GM12878 (cell line): ENCODE measurements around the gene AKR1B1. TPM values are rescaled to one million over a fixed set of nuclear protein-coding genes. Genes with fewer than 3 reads are reported as not detected.
A peak's percentile ranks its signal among the peaks of the same experiment; 100 is the strongest.

Experiments used
- ATAC-seq: fragments of 200-7000 bp; cut with Tn5 transposase; 3 replicates; pipeline ENCODE4 v1.9.1; 2020; ENCODE audit warnings: mild to moderate bottlenecking, moderate library complexity
- BruUV-seq: library from RNA; stranded (reverse); fragments of 400-500 nt; replicated peaks from 2 replicates; lab custom pipeline; 2021; lab: Mats Ljungman, UMichigan
- CTCF ChIA-PET: fragments of 300-600 bp; sonication (Branson Sonifier 250); formaldehyde crosslinking; extraction: SDS; loops from one replicate; lab custom pipeline; 2021; ENCODE audit warnings: inconsistent platforms; lab: Yijun Ruan, JAX
- POLR2A ChIA-PET: fragments of 350-600 bp; formaldehyde crosslinking; extraction: SDS; loops from one replicate; lab custom pipeline; 2021; ENCODE audit warnings: inconsistent platforms; lab: Charles Lee
- RAD21 ChIA-PET: fragments of 300-600 bp; sonication (Branson Sonifier 250); formaldehyde crosslinking; loops from one replicate; lab custom pipeline; 2023; ENCODE audit warnings: antibody characterized with exemption; ENCODE audit not compliant: unreplicated experiment; lab: Charles Lee
- SMC1A ChIA-PET: fragments of 300-600 bp; sonication (Branson Sonifier 250); formaldehyde crosslinking; loops from one replicate; lab custom pipeline; 2023; ENCODE audit not compliant: unreplicated experiment, uncharacterized antibody; lab: Charles Lee
- DNase-seq: peaks from one replicate; pipeline ENCODE4 v3.0.0-alpha.2; 2011; ENCODE audit warnings: low read depth, low spot score
- FAIRE-seq: peaks from 3 replicates; lab custom pipeline; 2011; peaks lifted over from hg19 to GRCh38; lab: Jason Lieb, UNC
- H2AFZ ChIP-seq: 2 replicates; pipeline ENCODE4 v1.6.0; 2011; ENCODE audit warnings: low read depth, low read length, control low read depth; ENCODE audit not compliant: control insufficient read depth
- H3K27ac ChIP-seq: 2 replicates; pipeline ENCODE4 v1.5.1; 2011; ENCODE audit warnings: control low read depth; ENCODE audit not compliant: control insufficient read depth, insufficient read depth
- H3K27me3 ChIP-seq, 2 experiments: replicated peaks in 1 of 2; 2 replicates each; pipeline versions ENCODE4 v1.6.0 to v1.6.1; 2011; ENCODE audit warnings: low read length in 1 of 2; ENCODE audit not compliant: control insufficient read depth in 2 of 2, insufficient read depth in 2 of 2
- H3K36me3 ChIP-seq, 2 experiments: 2 replicates each; pipeline ENCODE4 v1.5.1; 2011; ENCODE audit warnings: low read length in 1 of 2; ENCODE audit not compliant: control insufficient read depth in 2 of 2, insufficient read depth in 2 of 2
- H3K4me1 ChIP-seq: 2 replicates; pipeline ENCODE4 v1.6.1; 2011; ENCODE audit warnings: mild to moderate bottlenecking, low read length, moderate library complexity, mixed read lengths; ENCODE audit not compliant: control insufficient read depth, insufficient read depth
- H3K4me2 ChIP-seq: 2 replicates; pipeline ENCODE4 v1.6.0; 2011; ENCODE audit warnings: control low read depth; ENCODE audit not compliant: control insufficient read depth, insufficient read depth
- H3K4me3 ChIP-seq: fragments of 200-600 bp; sonication (generic); 2 replicates; pipeline ENCODE4 v1.5.1; 2016
- H3K79me2 ChIP-seq: 2 replicates; pipeline ENCODE4 v1.6.0; 2011; ENCODE audit warnings: low read length; ENCODE audit not compliant: control insufficient read depth, insufficient read depth
- H3K9ac ChIP-seq: 2 replicates; pipeline ENCODE4 v1.8.0; 2011; ENCODE audit warnings: low read length, control low read depth, mixed read lengths; ENCODE audit not compliant: control insufficient read depth, insufficient read depth
- H3K9me3 ChIP-seq: replicated peaks from 3 replicates; pipeline ENCODE4 v1.5.1; 2011; ENCODE audit warnings: mild to moderate bottlenecking, low read length; ENCODE audit not compliant: control insufficient read depth, insufficient read depth
- H4K20me1 ChIP-seq: 2 replicates; pipeline ENCODE4 v1.6.0; 2011; ENCODE audit not compliant: control insufficient read depth, insufficient read depth
- CHD4 ChIP-seq: fragments of 200-600 bp; sonication (generic); IDR thresholded peaks from 2 replicates; pipeline ENCODE4 v1.6.1; 2016; ENCODE audit warnings: mild to moderate bottlenecking
- CREM ChIP-seq: IDR thresholded peaks from 2 replicates; pipeline ENCODE4 v1.6.1; 2014; ENCODE audit warnings: antibody characterized with exemption, low read depth
- CTCF ChIP-seq, 3 experiments: IDR thresholded peaks in 2 of 3; conservative IDR thresholded peaks in 1 of 3; 2 replicates each; pipeline ENCODE4 v1.5.1; 2011; ENCODE audit warnings: low read depth in 3 of 3, low read length in 3 of 3, mild to moderate bottlenecking in 3 of 3, control low read depth in 2 of 3, moderate library complexity in 2 of 3, inconsistent platforms in 1 of 3, mixed read lengths in 1 of 3; ENCODE audit not compliant: control insufficient read depth in 2 of 3, insufficient read depth in 1 of 3; ENCODE audit errors: extremely low read depth in 1 of 3
- KAT2A ChIP-seq: conservative IDR thresholded peaks from 2 replicates; pipeline ENCODE4 v1.6.1; 2011; ENCODE audit warnings: low read depth, low read length; ENCODE audit not compliant: control insufficient read depth
- RAD21 ChIP-seq: IDR thresholded peaks from 2 replicates; pipeline ENCODE4 v1.6.1; 2011; ENCODE audit warnings: mild to moderate bottlenecking, low read depth, low read length, moderate library complexity; ENCODE audit not compliant: insufficient read depth
- RFX5 ChIP-seq: IDR thresholded peaks from 2 replicates; pipeline ENCODE4 v1.6.1; 2011; ENCODE audit warnings: low read depth, low read length, improper control_type of control experiment
- SMAD1 ChIP-seq: fragments of 450-650 bp; IDR thresholded peaks from 2 replicates; pipeline ENCODE4 v1.6.1; 2018; ENCODE audit warnings: mild to moderate bottlenecking, low read depth; ENCODE audit not compliant: partially characterized antibody
- SUPT20H ChIP-seq: IDR thresholded peaks from 2 replicates; pipeline ENCODE4 v1.6.1; 2011; ENCODE audit warnings: low read depth, mild to moderate bottlenecking, low read length, moderate library complexity, borderline replicate concordance; ENCODE audit not compliant: control insufficient read depth
- ZNF207 ChIP-seq: fragments of 450-650 bp; IDR thresholded peaks from 2 replicates; pipeline ENCODE4 v1.6.1; 2014; ENCODE audit warnings: antibody characterized with exemption, mild to moderate bottlenecking, borderline replicate concordance
- ZZZ3 ChIP-seq: IDR thresholded peaks from 2 replicates; pipeline ENCODE4 v1.6.1; 2011; ENCODE audit warnings: low read depth; ENCODE audit not compliant: control insufficient read depth, insufficient read length
- WGBS: methylation state at CpG from one replicate; pipeline ENCODE4 v1.1.6; 2016; ENCODE audit warnings: low lambda C conversion rate; ENCODE audit not compliant: insufficient replicate concordance, insufficient coverage; ENCODE audit errors: missing lambda C conversion rate; 5-methylcytosine and 5-hydroxymethylcytosine counted together
- in situ Hi-C: fragments of 300-500 bp; cut with MboI; formaldehyde crosslinking; loops from 9 replicates; pipeline ENCODE4 v1.14.3; 2018; ENCODE audit warnings: mixed read lengths
- intact Hi-C: fragments of 100-400 bp; cut with micrococcal nuclease; formaldehyde crosslinking; loops from one replicate; pipeline ENCODE4 v1.14.2; 2022; ENCODE audit not compliant: unreplicated experiment
- polyA plus RNA-seq, 11 experiments: library from polyadenylated mRNA; depleted of rRNA in 4 of 11; unstranded in 6 of 11; stranded (reverse) in 5 of 11; fragments of >200 nt; fragmentation: Nextera tagmentation in 4 of 11; fragmentation: Illumina TruSeq in 1 of 11; extraction: Ambion mirVana in 4 of 11; extraction: Trizol in 1 of 11; gene quantifications; 1 replicate in 1 of 11; 2 replicates in 10 of 11; pipeline versions ENCODE4 v1.2.1 to v1.2.3, GENCODE V29; 2011 to 2016; ENCODE audit warnings: inconsistent platforms in 2 of 11, missing spikeins in 2 of 11, low read depth in 1 of 11
- total RNA-seq, 4 experiments: library from RNA; depleted of rRNA in 3 of 4; stranded (reverse); fragments of >200 nt in 3 of 4; fragmentation: Illumina TruSeq in 1 of 4; extraction: Trizol in 1 of 4; gene quantifications; 2 replicates each; pipeline versions ENCODE4 v1.2.1 to v1.2.3, GENCODE V29; 2013 to 2021

Gene AKR1B1
- total and polyA plus RNA-seq, 10 of the 15 experiments (the other 5 are each of a cell fraction or from before 2014, with no cell fraction given), result 40.4 to 252 (median 156) TPM

GRCh38 chr7:134420424-134421125 is 38.3 kb downstream of the AKR1B1 start:
- H4K20me1 ChIP-seq, result no peaks in the 10 kb centered on the region
- H3K27ac ChIP-seq, result no peak overlapping the region
- H3K4me2 ChIP-seq, result no peak overlapping the region
- no peak for DNase-seq
- in situ Hi-C loops, result no loop called here
- ChIA-PET RAD21 (interaction anchor here (1.3 kb wide), 1 partner anchor 10 kb away, joined by 3 read pairs; no protein-coding TSS in a partner anchor), SMC1A (interaction anchor here (1.0 kb wide), 2 partner anchors 8 to 186 kb away, joined by 3 read pairs; no protein-coding TSS in a partner anchor), CTCF (interaction anchor here (0.6 to 2.3 kb wide), 10 partner anchors 9 to 279 kb away, joined by 3 to 8 read pairs (median 3); no protein-coding TSS in a partner anchor), POLR2A (no interaction called here)
- no peaks in the 10 kb centered on the region for H3K27me3 ChIP-seq
- TF ChIP-seq RAD21 (peak; percentile 57), ZZZ3 (no peak), CHD4 (no peak), SMAD1 (no peak), KAT2A (no peak), CREM (no peak), RFX5 (no peak), ZNF207 (no peak), SUPT20H (no peak), CTCF (IDR thresholded peaks at IDR 0.05 in 2 of 3, conservative IDR thresholded peaks at IDR 0.05 in 1 of 3; ENCODE audit: control insufficient read depth in 2 of 3, extremely low read depth in 1 of 3, insufficient read depth in 1 of 3, low read depth in 3 of 3, low read length in 3 of 3) (peak; percentile 30 to 49 (median 47); a peak in 4 of 6 replicates)
- BruUV-seq, result no TSS peak
- H3K4me1 ChIP-seq, result no peaks in the 10 kb centered on the region
- no peak overlapping the region for H2AFZ ChIP-seq
- no peak overlapping the region for H3K4me3 ChIP-seq
- no peaks in the 10 kb centered on the region for H3K9me3 ChIP-seq
- H3K9ac ChIP-seq, result no peak overlapping the region
- no peaks in the 10 kb centered on the region for H3K79me2 ChIP-seq
- 60% methylated on average over 8 of the region's 8 CpGs for WGBS
- no peak for FAIRE-seq
- peak; percentile 52; the same call in 1 of the 3 replicates for ATAC-seq
- intact Hi-C loops, result no loop called here
- H3K36me3 ChIP-seq, result no peaks in the 10 kb centered on the region
